PC-3 (cell line): ENCODE data around the gene SH3PXD2A. TPM values are rescaled to one million over a fixed set of nuclear protein-coding genes. Genes with fewer than 3 reads are reported as not detected.

ENCODE experiments used
- ATAC-seq: fragments of 200-7000 bp; cut with Tn5 transposase; 2 replicates; pipeline ENCODE4 v1.9.1; 2020; ENCODE audit warnings: mild to moderate bottlenecking, moderate library complexity
- BruUV-seq: library from RNA; stranded (reverse); fragments of 400-500 nt; replicated peaks from 2 replicates; lab custom pipeline; 2021; lab: Mats Ljungman, UMichigan
- CTCF ChIA-PET: fragments of 300-600 bp; sonication (Branson Sonifier 250); formaldehyde crosslinking; loops from one replicate; lab custom pipeline; 2022; ENCODE audit warnings: antibody characterized with exemption; lab: Charles Lee
- POLR2A ChIA-PET: fragments of 300-600 bp; sonication (Branson Sonifier 250); formaldehyde crosslinking; loops from one replicate; lab custom pipeline; 2022; ENCODE audit warnings: antibody characterized with exemption; ENCODE audit not compliant: unreplicated experiment; lab: Charles Lee
- DNase-seq: peaks from one replicate; pipeline ENCODE4 v3.0.0-alpha.2; 2015
- H2AFZ ChIP-seq: fragments of 300-600 bp; sonication (generic); 2 replicates; pipeline ENCODE4 v1.6.0; 2016; ENCODE audit warnings: antibody characterized with exemption, low read length
- H3F3A ChIP-seq: fragments of 300-600 bp; sonication (generic); one replicate; pipeline ENCODE4 v1.6.0; 2017; ENCODE audit warnings: antibody characterized with exemption, low read length, control low read depth, mild to moderate bottlenecking; ENCODE audit not compliant: unreplicated experiment
- H3K27ac ChIP-seq: fragments of 300-600 bp; sonication (generic); 2 replicates; pipeline ENCODE4 v1.5.1; 2016; ENCODE audit warnings: mild to moderate bottlenecking, low read length
- H3K27me3 ChIP-seq: fragments of 300-600 bp; sonication (generic); 2 replicates; pipeline ENCODE4 v1.6.1; 2016; ENCODE audit warnings: low read length, mixed read lengths
- H3K36me3 ChIP-seq: fragments of 300-600 bp; sonication (generic); 2 replicates; pipeline ENCODE4 v1.6.1; 2016; ENCODE audit warnings: low read depth, mixed run types, low read length, mixed read lengths
- H3K4me1 ChIP-seq: fragments of 300-600 bp; sonication (generic); 2 replicates; pipeline ENCODE4 v1.5.1; 2016; ENCODE audit warnings: low read length; ENCODE audit not compliant: insufficient read depth
- H3K4me2 ChIP-seq: fragments of 300-600 bp; sonication (generic); 2 replicates; pipeline ENCODE4 v1.6.0; 2016; ENCODE audit warnings: low read length
- H3K4me3 ChIP-seq: fragments of 300-600 bp; sonication (generic); 2 replicates; pipeline ENCODE4 v1.5.1; 2016; ENCODE audit warnings: mild to moderate bottlenecking, low read length, mixed read lengths
- H3K79me2 ChIP-seq: fragments of 300-600 bp; sonication (generic); 2 replicates; pipeline ENCODE4 v1.6.1; 2017; ENCODE audit warnings: low read length, mixed read lengths
- H3K9ac ChIP-seq: fragments of 300-600 bp; sonication (generic); 2 replicates; pipeline ENCODE4 v1.6.0; 2016; ENCODE audit warnings: mild to moderate bottlenecking, low read length
- H3K9me2 ChIP-seq: fragments of 300-600 bp; sonication (generic); replicated peaks from 2 replicates; pipeline ENCODE4 v1.6.1; 2016; ENCODE audit warnings: mixed run types, low read length, mixed read lengths
- H3K9me3 ChIP-seq: fragments of 300-600 bp; sonication (generic); 2 replicates; pipeline ENCODE4 v1.6.1; 2016; ENCODE audit warnings: low read length, mixed read lengths
- H4K20me1 ChIP-seq: fragments of 300-600 bp; sonication (generic); 2 replicates; pipeline ENCODE4 v1.6.1; 2016; ENCODE audit warnings: low read length, mixed read lengths
- CTCF ChIP-seq: fragments of 300-600 bp; sonication (generic); conservative IDR thresholded peaks from 2 replicates; pipeline ENCODE4 v1.5.1; 2017; ENCODE audit warnings: antibody characterized with exemption, low read depth, mild to moderate bottlenecking, low read length
- EZH2 ChIP-seq: fragments of 300-600 bp; sonication (generic); IDR thresholded peaks from one replicate; pipeline ENCODE4 v1.6.1; 2017; ENCODE audit warnings: antibody characterized with exemption, mild to moderate bottlenecking, low read length; ENCODE audit not compliant: unreplicated experiment
- EZH2phosphoT487 ChIP-seq: fragments of 300-600 bp; sonication (generic); IDR thresholded peaks from 2 replicates; pipeline ENCODE4 v1.6.1; 2018; ENCODE audit warnings: mild to moderate bottlenecking, antibody characterized with exemption, low read length, borderline replicate concordance
- intact Hi-C: fragments of 100-400 bp; cut with micrococcal nuclease; formaldehyde crosslinking; loops from 2 replicates; pipeline ENCODE4 v1.9.0; 2023
- total RNA-seq: library from RNA; depleted of rRNA; stranded (reverse); fragments of >200 nt; gene quantifications from 2 replicates; pipeline ENCODE4 v1.2.3, GENCODE V29; 2014

Gene SH3PXD2A
- total RNA-seq, 1 experiment from 2014 or later, result 3.4 TPM

- H3K9me2 ChIP-seq, result no peaks in the 10 kb centered on the region
- intact Hi-C loops, result no loop called here
- H3K4me3 ChIP-seq, result no peak overlapping the region
- no peak overlapping the region for H3K27ac ChIP-seq
- H3F3A ChIP-seq, result no peaks in the 10 kb centered on the region
- BruUV-seq, result no TSS peak
- ChIA-PET POLR2A (no interaction called here), CTCF (no interaction called here)
- DNase-seq (no peak), ATAC-seq (no peak)
- no peak overlapping the region for H2AFZ ChIP-seq
- H3K4me2 ChIP-seq, result no peak overlapping the region
- H4K20me1 ChIP-seq, result no peaks in the 10 kb centered on the region
- H3K4me1 ChIP-seq, result no peaks in the 10 kb centered on the region
- H3K9me3 ChIP-seq, result no peaks in the 10 kb centered on the region
- H3K36me3 ChIP-seq, result no peaks in the 10 kb centered on the region
- TF ChIP-seq CTCF, result no peak
- no peak for TF ChIP-seq EZH2phosphoT487
- TF ChIP-seq EZH2, result no peak
- H3K79me2 ChIP-seq, result no peaks in the 10 kb centered on the region
- H3K9ac ChIP-seq, result no peak overlapping the region
- no peaks in the 10 kb centered on the region for H3K27me3 ChIP-seq
Observed at GRCh38 chr10:103619424-103620351, 235.7 kb downstream of the SH3PXD2A start.

GRCh38 chr10:103618575-103619423 lies 236.6 kb downstream of the SH3PXD2A start:
- ATAC-seq (no peak), DNase-seq (no peak)
- no peak overlapping the region for H3K4me2 ChIP-seq
- TF ChIP-seq EZH2phosphoT487 (no peak), EZH2 (no peak), CTCF (no peak)
- intact Hi-C loops, result no loop called here
- H3K79me2 ChIP-seq, result no peaks in the 10 kb centered on the region
- POLR2A ChIA-PET, result no interaction called here
- no peaks in the 10 kb centered on the region for H3K36me3 ChIP-seq
- H3K27me3 ChIP-seq, result no peaks in the 10 kb centered on the region
- no peak overlapping the region for H3K4me3 ChIP-seq
- BruUV-seq, result no TSS peak
- no peaks in the 10 kb centered on the region for H3K4me1 ChIP-seq
- H2AFZ ChIP-seq, result no peak overlapping the region
- no peak overlapping the region for H3K9ac ChIP-seq
- H3K27ac ChIP-seq, result no peak overlapping the region
- H3K9me2 ChIP-seq, result no peaks in the 10 kb centered on the region
- no peaks in the 10 kb centered on the region for H3F3A ChIP-seq
- H4K20me1 ChIP-seq, result no peaks in the 10 kb centered on the region
- H3K9me3 ChIP-seq, result no peaks in the 10 kb centered on the region
- CTCF ChIA-PET, result no interaction called here
